ENCODE results near the gene R3HDML. TPM values are rescaled to one million over a fixed set of nuclear protein-coding genes. Genes with fewer than 3 reads are reported as not detected.
"Not testable (repeated sequence)": the region's sequence is repeated elsewhere in the genome, so short reads cannot be mapped to it uniquely, and the experiment has no call there.

The R3HDML gene
- total and polyA plus RNA-seq, 2 donors (not counting 1 experiment from before 2014, with no cell fraction given), result not detected

DNA sequence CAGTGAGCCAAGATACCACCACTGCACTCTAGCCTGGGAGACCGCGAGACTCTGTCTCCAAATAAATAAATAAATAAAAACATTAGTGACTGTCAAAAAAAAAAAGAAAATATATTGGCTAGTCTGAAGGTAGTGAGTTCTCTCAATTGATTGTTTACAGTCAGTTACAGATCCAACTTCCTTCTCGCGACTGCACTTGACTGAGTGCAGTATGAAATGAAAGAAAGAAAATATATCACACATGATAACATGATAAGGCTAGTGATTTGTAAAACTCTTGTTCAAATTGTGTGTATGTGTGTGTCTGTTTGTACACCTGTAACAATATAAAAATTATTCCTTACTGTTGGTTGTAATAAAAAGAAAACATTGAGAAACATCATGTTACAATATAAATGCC is 7.9 kb downstream of the R3HDML start:
- no peak overlapping the region for H3K9ac ChIP-seq (ENCODE audit: low read length)
- intact Hi-C loops (cut with micrococcal nuclease), result no loop called here
- Mint-ChIP-seq H3K4me3 (no peak overlapping the region), H3K27ac (no peak overlapping the region), H3K27me3 (peaks cover 11% of the 10 kb centered on the region), H3K4me1 (no peaks in the 10 kb centered on the region), H3K9me3 (ENCODE audit: insufficient read depth) (no peaks in the 10 kb centered on the region)
- no CpG with 5 or more reads among the region's 4 CpGs for WGBS (ENCODE audit: insufficient coverage)
- no peak for DNase-seq
- no peak overlapping the region for H3K4me3 ChIP-seq (ENCODE audit: control extremely low read depth in 1 of 5, extremely low read depth in 1 of 5, insufficient read depth in 1 of 5, low read depth in 2 of 5, low read length in 4 of 5)
- H3K36me3 ChIP-seq (replicated peaks in 1 of 2; ENCODE audit: control extremely low read depth in 1 of 2, control insufficient read depth in 1 of 2, extremely low read depth in 1 of 2, insufficient read depth in 2 of 2, low read length in 1 of 2), result no peaks in the 10 kb centered on the region
- no peaks in the 10 kb centered on the region for H3K4me1 ChIP-seq (ENCODE audit: control insufficient read depth in 2 of 2, insufficient read depth in 2 of 2, low read length in 2 of 2)
- no peaks in the 10 kb centered on the region for H3K79me2 ChIP-seq (ENCODE audit: control insufficient read depth, insufficient read depth, low read length)
- ChIA-PET CTCF (no interaction called here), POLR2A (no interaction called here)
- H3K27ac ChIP-seq (ENCODE audit: low read length in 2 of 2), result no peak overlapping the region
- no peaks in the 10 kb centered on the region for H3K27me3 ChIP-seq (replicated peaks in 1 of 4; ENCODE audit: control extremely low read depth in 1 of 4, control insufficient read depth in 3 of 4, insufficient read depth in 4 of 4, low read length in 3 of 4)
- TF ChIP-seq, protein P1, sequence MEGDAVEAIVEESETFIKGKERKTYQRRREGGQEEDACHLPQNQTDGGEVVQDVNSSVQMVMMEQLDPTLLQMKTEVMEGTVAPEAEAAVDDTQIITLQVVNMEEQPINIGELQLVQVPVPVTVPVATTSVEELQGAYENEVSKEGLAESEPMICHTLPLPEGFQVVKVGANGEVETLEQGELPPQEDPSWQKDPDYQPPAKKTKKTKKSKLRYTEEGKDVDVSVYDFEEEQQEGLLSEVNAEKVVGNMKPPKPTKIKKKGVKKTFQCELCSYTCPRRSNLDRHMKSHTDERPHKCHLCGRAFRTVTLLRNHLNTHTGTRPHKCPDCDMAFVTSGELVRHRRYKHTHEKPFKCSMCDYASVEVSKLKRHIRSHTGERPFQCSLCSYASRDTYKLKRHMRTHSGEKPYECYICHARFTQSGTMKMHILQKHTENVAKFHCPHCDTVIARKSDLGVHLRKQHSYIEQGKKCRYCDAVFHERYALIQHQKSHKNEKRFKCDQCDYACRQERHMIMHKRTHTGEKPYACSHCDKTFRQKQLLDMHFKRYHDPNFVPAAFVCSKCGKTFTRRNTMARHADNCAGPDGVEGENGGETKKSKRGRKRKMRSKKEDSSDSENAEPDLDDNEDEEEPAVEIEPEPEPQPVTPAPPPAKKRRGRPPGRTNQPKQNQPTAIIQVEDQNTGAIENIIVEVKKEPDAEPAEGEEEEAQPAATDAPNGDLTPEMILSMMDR (IDR thresholded peaks at IDR 0.05), result no peak
- no peak overlapping the region for H2AFZ ChIP-seq (ENCODE audit: insufficient read depth, low read depth, low read length, poor library complexity, severe bottlenecking)
- ATAC-seq (ENCODE audit: low read depth), result no peak
- H3K4me2 ChIP-seq (replicated peaks; ENCODE audit: low read depth, low read length, poor library complexity, severe bottlenecking), result no peak overlapping the region
- H4K20me1 ChIP-seq (ENCODE audit: control insufficient read depth, insufficient read depth, low read length, poor library complexity, severe bottlenecking), result no peaks in the 10 kb centered on the region
- no peaks in the 10 kb centered on the region for H3K9me3 ChIP-seq (ENCODE audit: control extremely low read depth in 1 of 3, control insufficient read depth in 2 of 3, insufficient read depth in 1 of 3, low read length in 2 of 3)

- Histone ChIP-seq H4K20me1 (ENCODE audit: control insufficient read depth, insufficient read depth, low read length, poor library complexity, severe bottlenecking) (no peaks in the 10 kb centered on the region), H3K79me2 (ENCODE audit: control insufficient read depth, insufficient read depth, low read length) (no peaks in the 10 kb centered on the region), H3K9ac (ENCODE audit: low read length) (no peak overlapping the region), H3K4me1 (ENCODE audit: control insufficient read depth in 2 of 2, insufficient read depth in 2 of 2, low read length in 2 of 2) (no peaks in the 10 kb centered on the region), H3K9me3 (ENCODE audit: control extremely low read depth in 1 of 3, control insufficient read depth in 2 of 3, insufficient read depth in 1 of 3, low read length in 2 of 3) (no peaks in the 10 kb centered on the region), H3K4me2 (replicated peaks; ENCODE audit: low read depth, low read length, poor library complexity, severe bottlenecking) (no peak overlapping the region), H3K27me3 (replicated peaks in 1 of 4; ENCODE audit: control extremely low read depth in 1 of 4, control insufficient read depth in 3 of 4, insufficient read depth in 4 of 4, low read length in 3 of 4) (no peaks in the 10 kb centered on the region), H3K36me3 (replicated peaks in 1 of 2; ENCODE audit: control extremely low read depth in 1 of 2, control insufficient read depth in 1 of 2, extremely low read depth in 1 of 2, insufficient read depth in 2 of 2, low read length in 1 of 2) (no peaks in the 10 kb centered on the region), H3K27ac (ENCODE audit: low read length in 2 of 2) (no peak overlapping the region), H3K4me3 (ENCODE audit: control extremely low read depth in 1 of 5, extremely low read depth in 1 of 5, insufficient read depth in 1 of 5, low read depth in 2 of 5, low read length in 4 of 5) (no peak overlapping the region), H2AFZ (ENCODE audit: insufficient read depth, low read depth, low read length, poor library complexity, severe bottlenecking) (no peak overlapping the region)
- Mint-ChIP-seq H3K9me3 (ENCODE audit: insufficient read depth) (no peaks in the 10 kb centered on the region), H3K4me1 (no peaks in the 10 kb centered on the region), H3K27ac (no peak overlapping the region), H3K27me3 (peaks cover 14% of the 10 kb centered on the region), H3K4me3 (no peak overlapping the region)
- CTCF ChIA-PET, result no interaction called here
- intact Hi-C loops (cut with micrococcal nuclease), result no loop called here
- 91% methylated on average over 4 of the region's 8 CpGs for WGBS (ENCODE audit: insufficient coverage)
- ATAC-seq (ENCODE audit: low read depth) (no peak), DNase-seq (no peak)
- TF ChIP-seq, protein P1 (IDR thresholded peaks at IDR 0.05), result no peak
- TF ChIP-seq EZH2 (IDR thresholded peaks at IDR 0.05; ENCODE audit: borderline replicate concordance, insufficient read depth, low read depth, low read length, poor library complexity, severe bottlenecking), result no peak
- POLR2A ChIA-PET, result no interaction called here
Measured at GRCh38 chr20:44345147-44345546, 8.3 kb downstream of the R3HDML start.

DNA sequence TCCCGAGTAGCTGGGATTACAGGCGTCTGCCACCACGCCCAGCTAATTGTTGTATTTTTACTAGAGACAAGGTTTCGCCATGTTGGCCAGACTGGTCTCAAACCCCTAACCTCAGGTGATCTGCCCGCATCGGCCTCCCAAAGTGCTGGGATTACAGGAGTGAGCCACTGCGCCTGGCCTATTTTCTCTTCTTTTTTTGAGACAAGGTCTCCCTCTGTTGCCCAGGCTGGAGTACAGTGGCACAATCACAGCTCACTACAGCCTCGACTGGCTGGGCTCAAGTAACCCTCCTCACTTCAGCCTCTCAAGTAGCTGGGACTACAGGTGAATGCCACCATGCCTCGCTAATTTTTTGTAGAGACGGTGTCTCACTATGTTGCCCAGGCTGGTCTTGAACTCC is 9.1 kb downstream of the R3HDML start:
- H3K4me3 ChIP-seq (ENCODE audit: control extremely low read depth in 1 of 5, extremely low read depth in 1 of 5, insufficient read depth in 1 of 5, low read depth in 2 of 5, low read length in 4 of 5); H3K27ac ChIP-seq (ENCODE audit: low read length in 2 of 2); H4K20me1 ChIP-seq (ENCODE audit: control insufficient read depth, insufficient read depth, low read length, poor library complexity, severe bottlenecking); H3K4me1 Mint-ChIP-seq; H3K9me3 Mint-ChIP-seq (ENCODE audit: insufficient read depth); H3K27me3 ChIP-seq (replicated peaks in 1 of 4; ENCODE audit: control extremely low read depth in 1 of 4, control insufficient read depth in 3 of 4, insufficient read depth in 4 of 4, low read length in 3 of 4); H3K9me3 ChIP-seq (ENCODE audit: control extremely low read depth in 1 of 3, control insufficient read depth in 2 of 3, insufficient read depth in 1 of 3, low read length in 2 of 3); H3K36me3 ChIP-seq (replicated peaks in 1 of 2; ENCODE audit: control extremely low read depth in 1 of 2, control insufficient read depth in 1 of 2, extremely low read depth in 1 of 2, insufficient read depth in 2 of 2, low read length in 1 of 2); CTCF ChIA-PET; H3K79me2 ChIP-seq (ENCODE audit: control insufficient read depth, insufficient read depth, low read length); H3K4me2 ChIP-seq (replicated peaks; ENCODE audit: low read depth, low read length, poor library complexity, severe bottlenecking); H3K27ac Mint-ChIP-seq; H3K4me3 Mint-ChIP-seq; H3K9ac ChIP-seq (ENCODE audit: low read length); POLR2A ChIA-PET; H3K4me1 ChIP-seq (ENCODE audit: control insufficient read depth in 2 of 2, insufficient read depth in 2 of 2, low read length in 2 of 2); ATAC-seq (ENCODE audit: low read depth); H2AFZ ChIP-seq (ENCODE audit: insufficient read depth, low read depth, low read length, poor library complexity, severe bottlenecking); DNase-seq; intact Hi-C loops (cut with micrococcal nuclease): not testable (repeated sequence)
- 94% methylated on average over 10 of the region's 10 CpGs for WGBS (ENCODE audit: insufficient coverage)
- peaks cover 14% of the 10 kb centered on the region for H3K27me3 Mint-ChIP-seq

Measured in B cell (primary cell).